Measurements from ENCODE around the gene PDXDC1.
"Not testable (repeated sequence)": the region's sequence is repeated elsewhere in the genome, so short reads cannot be mapped to it uniquely, and the experiment has no call there.

Gene PDXDC1

GRCh38 chr16:15071916-15072769 lies 97.3 kb downstream of the PDXDC1 start:
- H3K4me3 ChIP-seq (ENCODE audit: low read depth, low read length); in situ Hi-C loops (cut with HindIII; ENCODE audit: low sequenced_read_pairs); DNase-seq (ENCODE audit: low read depth): not testable (repeated sequence)
- peak; percentile 35 for TF ChIP-seq CTCF (IDR thresholded peaks at IDR 0.05; ENCODE audit: low read depth, low read length, missing control alignments)

DNA sequence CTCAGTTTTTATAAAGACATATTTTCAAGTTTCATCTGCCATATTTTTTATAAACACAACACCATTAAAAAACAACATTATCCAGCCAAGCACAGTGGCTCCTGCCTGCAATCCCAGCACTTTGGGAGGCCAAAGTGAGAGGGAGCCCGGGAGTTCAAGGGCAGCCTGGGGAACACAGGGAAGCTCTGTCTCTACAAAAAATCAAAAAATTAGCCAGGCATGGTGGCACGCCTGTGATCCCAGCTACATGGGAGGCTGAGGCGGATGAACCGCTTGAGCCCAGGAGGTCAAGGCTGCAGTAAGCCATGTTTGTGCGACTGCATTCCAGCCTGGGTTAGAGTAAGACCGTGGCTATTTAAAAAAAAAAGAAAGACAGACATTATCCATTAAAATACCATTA lies 98.3 kb downstream of the PDXDC1 start:
- no peak for DNase-seq (ENCODE audit: low read depth)
- in situ Hi-C loops (cut with HindIII; ENCODE audit: low sequenced_read_pairs) = no loop called here
- TF ChIP-seq CTCF (IDR thresholded peaks at IDR 0.05; ENCODE audit: low read depth, low read length, missing control alignments) = no peak
- no peak overlapping the region for H3K4me3 ChIP-seq (ENCODE audit: low read depth, low read length)

DNA sequence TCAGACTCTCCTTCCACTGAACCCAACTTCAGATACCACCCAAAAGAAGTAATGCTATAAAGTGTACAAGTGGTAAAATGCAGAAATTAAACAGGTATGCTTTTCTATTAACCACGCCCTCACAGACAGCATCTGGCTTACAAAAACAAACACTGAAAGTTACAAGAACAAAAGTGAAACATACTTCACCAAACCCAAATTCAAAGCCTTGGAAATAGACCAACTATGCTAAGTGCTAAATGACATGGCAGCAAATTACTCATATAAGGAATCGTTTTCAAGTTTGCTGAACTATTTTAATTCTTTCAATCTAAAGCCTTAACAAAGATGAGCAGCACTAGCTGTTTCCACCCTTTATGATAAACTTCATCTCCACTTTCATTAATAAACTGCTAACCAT lies 101.3 kb downstream of the PDXDC1 start:
- H3K4me3 ChIP-seq (ENCODE audit: low read depth, low read length); in situ Hi-C loops (cut with HindIII; ENCODE audit: low sequenced_read_pairs); DNase-seq (ENCODE audit: low read depth): not testable (repeated sequence)

DNA sequence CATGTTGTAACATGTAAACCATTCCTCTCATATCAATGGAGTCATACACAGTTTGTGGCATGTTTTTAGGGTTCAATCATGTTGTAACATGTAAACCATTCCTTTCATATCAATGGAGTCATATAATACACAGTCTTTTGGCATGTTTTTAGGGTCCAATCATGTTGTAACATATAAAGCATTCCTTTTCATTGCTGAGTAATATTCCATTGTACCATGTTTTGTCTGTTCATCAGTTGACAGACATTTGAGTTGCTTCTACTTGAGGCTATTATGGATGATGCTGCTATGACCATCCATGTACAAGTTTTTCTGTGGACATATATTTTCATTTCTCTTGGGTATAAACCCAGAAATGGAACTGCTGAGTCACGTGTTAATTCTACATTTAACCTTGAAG lies 106.1 kb downstream of the PDXDC1 start:
- H3K4me3 ChIP-seq (ENCODE audit: low read depth, low read length); DNase-seq (ENCODE audit: low read depth); in situ Hi-C loops (cut with HindIII; ENCODE audit: low sequenced_read_pairs): not testable (repeated sequence)

- DNase-seq (ENCODE audit: low read depth); in situ Hi-C loops (cut with HindIII; ENCODE audit: low sequenced_read_pairs); H3K4me3 ChIP-seq (ENCODE audit: low read depth, low read length): not testable (repeated sequence)
Measured at GRCh38 chr16:15082788-15083187, 108.0 kb downstream of the PDXDC1 start.

GRCh38 chr16:15090663-15091269 lies 115.9 kb downstream of the PDXDC1 start:
- DNase-seq (ENCODE audit: low read depth); in situ Hi-C loops (cut with HindIII; ENCODE audit: low sequenced_read_pairs); H3K4me3 ChIP-seq (ENCODE audit: low read depth, low read length): not testable (repeated sequence)

DNA sequence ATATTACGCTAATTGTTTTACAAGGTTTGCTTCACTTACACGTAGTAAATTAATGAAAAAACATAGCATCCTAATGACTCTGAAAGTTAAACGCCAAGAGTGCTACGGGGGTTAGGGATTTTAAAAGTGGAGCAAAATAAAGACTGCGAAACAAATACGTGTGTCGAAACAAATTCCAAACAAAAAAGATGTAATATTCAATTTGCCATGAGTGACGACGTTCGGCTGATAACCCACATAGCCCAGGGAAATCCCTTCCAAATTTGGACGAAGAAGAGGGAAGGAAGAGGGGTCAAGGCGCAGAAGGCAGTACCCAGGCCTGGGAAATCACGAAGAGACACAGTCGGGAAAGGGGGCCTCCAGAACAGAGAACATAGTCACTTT lies 118.7 kb downstream of the PDXDC1 start:
- in situ Hi-C loops (cut with HindIII; ENCODE audit: low sequenced_read_pairs); DNase-seq (ENCODE audit: low read depth): not testable (repeated sequence)
- peak overlapping the region; percentile 71 for H3K4me3 ChIP-seq (ENCODE audit: low read depth, low read length)

DNA sequence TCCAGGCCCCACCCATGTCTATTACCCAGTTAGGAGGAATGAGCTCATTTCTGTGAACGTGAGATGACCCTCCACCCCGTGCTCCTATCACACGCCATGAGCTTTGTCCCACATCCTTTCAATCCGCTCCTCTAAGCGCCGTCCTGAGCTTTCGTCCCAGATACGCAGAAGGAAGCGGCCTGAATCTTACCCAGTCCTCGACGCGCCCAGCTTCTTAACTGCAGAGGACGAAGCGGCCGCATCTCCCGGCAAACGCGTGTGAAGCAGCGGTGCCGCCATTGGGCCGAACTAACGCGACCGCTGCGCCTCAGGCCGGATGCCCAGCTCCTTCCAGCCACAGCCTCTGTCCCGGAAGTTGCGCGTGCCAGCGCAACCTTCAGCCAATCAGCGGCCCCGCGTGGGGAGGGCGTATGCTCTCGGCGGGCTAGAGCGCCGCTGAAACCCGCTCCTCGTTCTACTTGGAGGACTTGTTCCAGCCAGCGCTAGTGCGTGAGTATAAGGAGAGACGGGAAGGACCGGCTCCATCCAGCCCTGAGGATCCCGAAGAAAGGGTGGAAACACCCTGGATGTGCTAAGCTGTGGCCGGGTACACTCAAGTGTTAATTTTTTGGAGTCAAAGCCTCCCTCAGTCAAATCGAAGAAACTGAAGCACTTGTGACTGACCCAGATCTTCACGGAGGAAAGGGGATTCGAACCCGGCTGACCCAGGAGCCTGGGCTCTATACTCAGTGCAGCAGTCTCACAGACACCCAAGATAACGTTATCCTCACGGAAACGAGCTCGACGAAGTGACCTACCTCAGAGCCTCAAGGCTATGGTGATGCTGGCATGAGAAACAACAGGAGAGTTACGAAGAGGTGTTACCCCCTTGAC lies 119.4 kb downstream of the PDXDC1 start, which contains the start of gene RRN3:
RRN3 (minus strand) TSS at position 318 of the 873 bp plus-strand sequence; CDS start at position 279, 39 bp downstream.
- peak within 1 kb of the TSS; percentile 71 for H3K4me3 ChIP-seq (ENCODE audit: low read depth, low read length)
- peak; percentile 78 for DNase-seq (ENCODE audit: low read depth)
- in situ Hi-C loops (cut with HindIII; ENCODE audit: low sequenced_read_pairs) = not testable (repeated sequence)

DNA sequence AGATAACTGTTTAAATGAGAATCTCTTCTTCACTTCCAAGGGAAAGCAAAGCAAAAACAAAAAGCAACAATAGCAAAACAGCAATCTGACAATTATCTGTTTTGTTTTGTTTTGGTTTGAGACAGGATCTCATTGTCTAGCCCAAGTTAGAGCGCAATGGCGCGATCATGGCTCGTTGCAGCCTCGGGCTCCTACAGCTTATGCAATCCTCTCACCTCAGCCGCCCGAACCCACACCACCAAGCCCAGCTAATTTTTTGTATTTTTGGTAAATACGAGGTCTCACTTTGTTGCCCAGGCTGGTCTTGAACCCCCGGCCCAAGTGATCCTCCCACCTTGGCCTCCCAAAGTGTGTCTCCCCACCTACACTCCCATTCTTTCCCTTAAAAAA lies 121.8 kb downstream of the PDXDC1 start:
- in situ Hi-C loops (cut with HindIII; ENCODE audit: low sequenced_read_pairs); H3K4me3 ChIP-seq (ENCODE audit: low read depth, low read length); DNase-seq (ENCODE audit: low read depth): not testable (repeated sequence)

DNA sequence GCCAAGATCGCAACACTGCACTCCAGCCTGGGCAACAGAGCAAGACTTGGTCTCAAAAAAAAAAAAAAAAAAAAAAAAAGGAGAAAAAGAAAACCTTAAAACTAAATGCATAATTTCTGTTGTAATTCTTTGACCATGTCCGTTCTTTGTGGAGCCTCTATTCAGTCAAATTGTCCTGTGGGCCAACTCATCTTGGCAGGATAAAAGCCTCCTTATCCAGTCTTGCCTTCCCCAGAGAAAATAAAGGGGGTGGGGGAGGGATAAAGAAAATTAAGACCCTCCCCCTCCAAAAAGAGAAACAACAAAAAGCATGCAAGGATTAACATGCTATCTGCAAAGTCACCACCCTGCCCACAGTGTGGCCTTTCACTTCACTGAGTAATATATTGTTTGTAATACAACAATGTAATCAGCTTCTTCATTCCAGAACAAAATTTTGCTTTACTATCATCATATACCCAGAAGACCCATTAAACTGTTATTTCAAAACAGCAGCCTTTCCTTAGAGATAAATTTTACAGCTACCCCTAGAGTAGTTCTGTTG lies 124.6 kb downstream of the PDXDC1 start:
- in situ Hi-C loops (cut with HindIII; ENCODE audit: low sequenced_read_pairs); DNase-seq (ENCODE audit: low read depth); H3K4me3 ChIP-seq (ENCODE audit: low read depth, low read length): not testable (repeated sequence)

DNA sequence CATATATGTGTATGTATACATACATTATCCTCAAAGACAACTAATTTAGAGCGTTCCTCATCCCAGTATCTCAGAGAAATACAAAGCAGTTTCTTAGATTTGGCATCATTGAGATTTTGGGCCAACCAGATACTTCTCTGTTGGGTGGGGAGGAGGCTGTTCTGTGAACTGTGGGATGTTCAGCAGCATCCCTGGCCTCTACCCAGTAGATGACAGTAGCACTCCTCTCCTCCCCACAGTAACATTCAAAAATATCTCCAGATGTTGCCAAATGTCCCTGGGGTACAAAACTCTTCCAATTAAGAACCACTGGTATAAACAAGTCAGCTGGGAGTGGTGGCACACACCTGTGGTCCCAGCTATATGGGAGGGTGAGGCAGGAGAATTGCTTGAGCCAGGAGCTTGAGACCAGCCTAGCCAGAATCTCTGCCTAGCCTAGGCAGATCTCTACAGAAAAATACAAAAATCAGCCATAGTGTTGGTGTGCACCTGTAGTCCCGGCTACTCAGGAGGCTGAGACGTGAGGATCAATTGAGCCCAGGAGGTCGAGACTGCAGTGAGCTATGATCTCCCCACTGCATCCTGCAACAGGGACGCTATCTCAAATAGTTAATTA lies 125.7 kb downstream of the PDXDC1 start:
- DNase-seq (ENCODE audit: low read depth); in situ Hi-C loops (cut with HindIII; ENCODE audit: low sequenced_read_pairs); H3K4me3 ChIP-seq (ENCODE audit: low read depth, low read length): not testable (repeated sequence)

DNA sequence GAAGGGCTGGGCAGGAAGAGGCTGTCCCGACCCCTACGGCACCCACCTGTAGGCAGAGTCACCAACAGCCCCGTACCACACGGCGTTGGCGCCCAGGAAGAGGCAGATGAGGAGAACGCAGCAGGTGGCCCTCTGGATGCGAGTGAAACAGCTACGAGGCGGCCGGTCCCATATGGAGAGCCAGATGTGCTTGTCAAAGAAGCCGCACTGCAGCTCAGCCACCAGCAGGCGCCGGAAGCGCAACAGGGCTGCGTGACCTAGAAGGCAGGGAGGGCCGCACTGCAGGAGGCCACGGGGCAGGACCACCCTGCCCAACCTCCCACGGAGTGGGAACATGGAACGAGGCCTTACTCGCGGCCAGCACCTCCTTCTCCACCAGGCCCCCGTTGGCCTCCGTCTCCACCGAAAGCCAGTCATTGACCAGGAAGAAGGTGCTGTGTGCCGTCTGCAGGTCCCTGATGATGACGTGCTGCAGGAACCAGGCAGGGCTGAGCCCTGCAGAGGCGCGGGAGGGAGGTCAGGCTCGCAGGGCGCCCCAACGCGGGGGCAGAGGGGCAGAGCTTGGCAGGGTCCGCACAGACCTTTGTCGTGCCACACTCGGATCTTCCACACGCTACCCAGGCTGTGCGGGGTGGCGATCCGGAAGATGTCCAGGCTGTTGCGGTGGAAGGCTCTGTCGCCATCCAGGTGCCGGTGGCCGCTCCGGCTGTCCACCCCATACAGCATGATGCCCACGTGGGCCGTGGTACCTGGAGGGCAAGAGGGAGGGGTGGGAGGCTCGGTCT lies 153.0 kb downstream of the PDXDC1 start:
- H3K4me3 ChIP-seq (ENCODE audit: low read depth, low read length); DNase-seq (ENCODE audit: low read depth); in situ Hi-C loops (cut with HindIII; ENCODE audit: low sequenced_read_pairs): not testable (repeated sequence)

GRCh38 chr16:15130256-15130932 lies 155.6 kb downstream of the PDXDC1 start:
- in situ Hi-C loops (cut with HindIII; ENCODE audit: low sequenced_read_pairs); H3K4me3 ChIP-seq (ENCODE audit: low read depth, low read length); DNase-seq (ENCODE audit: low read depth): not testable (repeated sequence)

Measured in astrocyte of the cerebellum (primary cell).